Activated CD8-positive, alpha-beta memory T cell treated with anti-CD3 and anti-CD28 coated beads, Interleukin-2, amount 50 U/mL, for 24 hours (primary cell): Measurements from ENCODE around the gene AP1S3.
"Not testable (repeated sequence)": the region's sequence is repeated elsewhere in the genome, so short reads cannot be mapped to it uniquely, and the experiment has no call there.

ENCODE experiments used
- DNase-seq: peaks from one replicate; pipeline ENCODE4 v3.0.0-alpha.2; 2020; ENCODE audit errors: extremely low read depth

The AP1S3 gene

DNA sequence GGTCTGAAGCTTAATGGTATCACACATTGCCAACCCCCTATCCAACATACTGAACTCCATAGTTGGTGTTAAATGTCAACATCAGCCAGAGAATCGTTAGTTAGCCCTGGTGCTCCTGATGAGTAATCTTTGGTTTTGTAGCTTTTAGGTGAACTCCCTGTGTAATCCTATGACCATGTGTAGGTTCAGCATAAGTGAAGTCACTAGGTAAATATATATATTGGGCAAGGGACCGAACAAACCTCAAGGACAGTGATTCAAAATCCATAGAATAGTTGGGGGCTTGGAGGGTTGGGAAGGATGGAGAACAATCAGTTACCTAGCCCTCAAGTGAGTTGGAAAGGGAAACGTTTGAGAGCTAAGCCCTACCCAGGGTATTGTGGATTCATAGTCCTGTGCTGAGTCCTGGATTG lies 16.0 kb upstream of the AP1S3 start:
- DNase-seq, result no peak

DNA sequence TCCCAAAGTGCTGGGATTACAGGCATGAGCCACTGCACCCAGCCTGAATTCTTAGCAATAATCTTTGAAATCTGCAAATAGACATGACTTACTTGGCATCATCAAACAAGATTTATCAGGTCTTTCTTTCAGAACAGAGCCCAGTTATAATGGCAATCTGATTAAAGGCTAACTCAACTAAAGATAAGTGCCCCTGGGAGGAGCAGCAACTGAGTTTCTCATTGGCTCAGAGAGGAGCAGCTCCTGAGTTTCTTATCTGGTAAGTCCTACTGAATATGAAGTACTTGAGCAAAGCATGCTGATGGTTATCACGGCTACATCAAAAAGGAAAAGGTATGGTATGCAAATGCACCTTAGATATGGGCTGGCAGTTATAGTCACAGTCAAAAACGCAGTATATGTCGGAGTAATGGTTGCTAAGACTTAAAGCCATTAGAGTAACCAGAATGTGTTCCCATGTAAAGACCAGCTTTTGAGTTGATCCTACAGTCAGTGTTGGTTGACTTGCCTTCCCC lies 15.0 kb upstream of the AP1S3 start:
- DNase-seq, result no peak

DNA sequence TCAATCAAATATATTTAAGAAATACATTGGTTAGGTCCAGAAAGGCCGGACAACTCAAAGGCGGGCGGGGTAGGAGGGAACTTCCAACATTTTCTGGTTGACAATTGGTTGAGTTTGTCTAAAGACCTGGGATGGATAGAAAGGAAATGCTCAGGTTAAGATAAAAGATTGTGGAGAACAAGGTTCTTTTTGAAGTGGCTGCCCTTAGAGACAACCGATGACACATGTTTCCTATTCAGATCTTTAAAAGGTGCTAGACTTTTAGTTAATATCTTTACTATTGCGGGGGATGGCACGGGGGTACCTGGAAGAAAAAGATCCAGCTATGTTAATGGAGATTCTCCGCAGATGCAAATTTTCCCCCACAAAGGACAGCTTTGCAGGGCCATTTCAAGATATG lies 10.0 kb upstream of the AP1S3 start:
- no peak for DNase-seq

DNA sequence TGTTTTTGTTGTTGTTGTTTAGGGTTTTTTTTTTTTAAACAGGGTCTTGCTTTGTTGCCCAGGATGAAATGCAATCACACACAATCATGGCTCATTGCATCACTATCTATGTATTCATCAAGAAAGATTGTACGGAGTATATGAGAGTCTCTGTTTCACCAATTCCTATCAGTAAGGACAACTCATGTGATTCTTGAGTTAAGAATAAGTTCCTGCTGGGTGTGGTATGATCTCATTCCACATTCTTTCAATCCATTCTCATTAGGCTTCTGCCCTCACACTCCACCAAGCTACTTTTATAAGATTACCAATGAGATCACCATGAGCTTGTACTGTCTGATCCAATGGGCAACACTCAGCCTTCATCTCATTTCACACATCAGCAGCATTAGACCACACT lies 9.1 kb upstream of the AP1S3 start:
- no peak for DNase-seq

DNA sequence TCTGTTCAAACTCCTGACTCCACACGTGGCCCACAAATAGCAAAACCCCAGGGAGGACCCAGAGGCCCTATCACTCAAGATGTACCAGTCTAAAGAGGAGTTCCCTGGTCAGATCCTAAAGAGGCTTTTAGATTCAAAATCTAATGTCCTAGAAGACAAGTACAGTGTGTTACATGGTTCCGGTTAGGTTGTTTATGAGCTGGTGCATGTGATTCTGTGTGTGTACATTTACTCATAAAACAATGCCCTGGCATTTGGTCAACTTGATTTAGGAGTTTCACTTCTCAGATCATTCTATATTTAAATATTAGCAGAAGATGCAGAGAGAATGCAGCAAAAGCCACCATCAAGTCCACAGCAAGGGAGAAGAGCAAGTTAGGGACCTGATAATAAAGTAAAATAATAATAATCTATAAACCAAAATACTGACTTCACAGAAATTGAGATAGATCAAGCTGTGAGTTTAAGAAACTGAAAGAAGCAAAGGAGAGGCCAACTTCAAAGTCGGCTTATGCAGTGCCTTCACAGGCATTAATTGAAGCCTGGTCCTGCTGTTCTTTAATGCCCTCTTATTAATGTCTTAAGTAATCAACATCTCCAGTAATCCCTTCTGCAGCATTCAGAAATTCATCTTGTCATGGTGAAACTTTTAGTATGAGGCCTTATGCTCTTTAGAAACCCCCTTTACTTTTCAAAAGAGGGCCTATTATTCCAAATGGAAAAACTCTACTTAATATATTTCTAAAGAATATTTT lies 4.2 kb upstream of the AP1S3 start:
- no peak for DNase-seq

DNA sequence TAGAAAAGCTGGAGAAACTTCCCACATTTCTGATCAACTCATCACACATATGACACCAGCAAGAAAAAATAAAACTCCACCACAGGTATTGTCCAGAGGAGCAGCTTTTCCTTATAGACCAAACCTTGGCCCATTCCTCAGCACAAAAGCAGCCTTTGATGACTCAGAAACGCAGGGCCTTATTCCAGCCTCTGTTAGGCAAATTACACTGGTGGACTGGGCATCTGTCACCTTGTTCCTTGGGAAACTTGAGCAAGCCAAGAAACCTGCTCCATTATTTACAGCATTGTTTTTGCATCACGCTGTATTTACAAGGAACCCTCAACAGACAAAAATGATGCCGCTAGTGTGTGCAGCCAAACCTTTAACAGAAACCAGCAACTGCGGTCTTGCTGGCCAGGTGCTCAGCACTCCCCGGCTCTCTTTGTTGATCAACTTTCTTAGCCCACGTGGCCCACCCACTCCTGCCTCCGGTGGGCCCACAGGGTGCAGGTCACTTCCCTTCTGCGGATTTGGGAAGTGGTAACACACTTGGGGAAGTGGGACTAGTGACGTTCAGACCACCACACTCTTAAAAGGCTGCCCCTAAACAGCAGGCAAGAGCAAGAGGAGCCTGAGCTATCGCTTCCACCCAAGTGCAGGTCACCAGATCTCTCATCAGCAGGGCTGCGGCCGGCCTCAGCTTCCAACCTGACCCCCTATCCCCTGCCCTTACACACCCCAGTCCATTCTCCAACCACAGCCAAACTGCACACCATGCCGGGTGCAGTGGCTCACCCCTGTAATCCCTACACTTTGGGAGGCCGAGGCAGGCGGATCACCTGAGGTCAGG lies 1.5 kb downstream of the AP1S3 start:
- no peak for DNase-seq

DNA sequence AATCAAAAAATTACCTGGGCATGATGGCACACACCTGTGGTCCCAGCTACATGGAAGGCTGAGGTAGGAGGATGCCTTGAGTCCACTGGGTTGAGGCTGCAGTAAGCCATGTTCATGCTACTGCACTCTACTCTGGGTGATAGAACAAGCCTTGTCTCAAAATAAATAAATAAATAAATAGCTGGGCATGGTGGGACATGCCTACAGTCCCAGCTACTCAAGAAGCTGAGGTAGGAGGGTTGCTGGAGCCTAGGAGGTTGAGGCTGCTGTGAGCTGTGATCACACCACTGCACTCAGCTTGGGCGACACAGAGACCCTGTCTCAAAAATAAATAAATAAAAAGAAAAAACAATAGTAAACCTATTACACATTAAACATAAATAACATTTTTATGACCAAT lies 3.0 kb downstream of the AP1S3 start:
- DNase-seq, result no peak

DNA sequence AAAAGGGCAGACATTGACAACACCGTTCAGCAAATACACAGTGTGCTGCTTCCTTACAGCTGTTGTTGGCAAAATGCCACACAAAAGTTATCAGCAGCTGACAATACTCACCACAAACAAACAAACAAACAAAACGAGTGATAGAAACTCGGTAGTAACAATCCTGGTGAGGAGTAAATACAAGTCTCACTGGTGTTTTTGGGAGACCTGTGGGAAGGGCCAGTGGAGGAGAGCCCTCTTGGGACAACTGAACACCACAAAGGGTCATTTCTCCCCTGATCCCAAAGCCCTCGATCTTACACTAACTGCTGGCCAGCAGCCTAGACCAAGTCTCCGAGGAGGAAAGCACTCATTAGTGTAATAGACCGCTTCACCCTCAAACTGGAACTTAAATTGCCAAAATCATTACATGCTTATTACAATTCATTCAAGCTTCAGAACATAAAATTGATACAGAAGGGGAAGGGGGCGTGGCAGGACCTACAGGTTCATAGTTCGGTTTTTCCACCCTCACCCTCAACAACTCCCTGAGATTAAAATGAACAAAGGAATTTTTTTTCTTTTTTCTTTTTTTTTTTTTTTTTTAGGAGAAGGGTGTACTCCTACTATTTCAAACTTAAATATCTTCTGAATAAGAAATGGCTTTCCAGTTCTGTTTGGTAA lies 5.0 kb downstream of the AP1S3 start:
- no peak for DNase-seq

DNA sequence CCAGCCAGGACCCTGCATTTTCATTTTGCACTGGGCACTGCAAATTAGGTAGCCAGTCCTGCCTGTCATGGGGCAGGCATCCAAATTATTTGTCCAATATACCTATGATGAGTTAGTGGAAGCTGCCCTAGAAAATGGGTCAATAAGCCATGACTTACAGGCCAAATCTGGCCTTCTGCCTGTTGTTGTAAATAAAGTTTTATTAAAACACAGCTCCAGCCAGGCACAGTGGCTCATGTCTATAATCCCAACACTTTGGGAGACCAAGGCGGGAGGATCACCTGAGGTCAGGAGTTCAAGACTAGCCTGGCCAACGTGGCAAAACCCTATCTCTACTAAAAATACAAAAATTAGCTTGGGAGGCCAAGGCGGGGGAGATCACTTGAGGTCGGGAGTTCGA lies 8.3 kb downstream of the AP1S3 start:
- no peak for DNase-seq

DNA sequence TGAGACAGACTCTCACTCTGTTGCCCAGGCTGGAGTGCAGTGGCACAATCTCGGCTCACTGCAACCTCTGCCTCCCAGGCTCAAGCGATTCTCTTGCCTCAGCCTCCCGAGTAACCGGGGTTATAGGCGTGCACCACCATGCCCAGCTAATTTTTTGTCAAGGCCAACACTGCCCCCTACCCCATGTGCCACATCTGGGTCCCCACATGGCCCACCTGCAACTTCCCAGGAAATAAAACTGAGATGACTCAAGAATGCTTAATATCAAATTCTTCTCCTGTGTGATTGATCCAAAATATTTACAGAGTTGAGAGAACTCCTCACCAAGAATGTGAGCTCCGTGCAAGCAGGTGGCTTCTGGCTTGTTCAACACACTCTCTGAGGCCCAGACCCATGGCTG lies 9.1 kb downstream of the AP1S3 start:
- no peak for DNase-seq

DNA sequence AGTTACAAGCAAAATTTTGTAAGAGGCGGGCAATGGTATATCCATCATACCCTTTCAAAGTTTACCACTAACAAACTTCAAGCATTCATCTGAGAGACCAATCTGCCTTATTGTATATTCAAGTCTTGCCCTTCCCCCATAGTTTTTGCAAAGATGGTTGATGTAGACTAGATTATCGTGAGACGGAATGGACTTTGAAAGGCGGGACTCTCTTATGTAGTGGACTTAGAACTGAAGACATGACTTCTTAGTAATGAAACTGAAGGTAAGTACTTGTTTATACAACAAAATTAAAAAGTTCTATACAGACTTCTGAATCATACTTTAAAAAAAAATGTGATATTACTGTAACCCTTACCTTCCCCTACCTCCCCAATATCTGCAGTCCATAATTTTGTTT lies 10.4 kb downstream of the AP1S3 start:
- DNase-seq, result no peak

DNA sequence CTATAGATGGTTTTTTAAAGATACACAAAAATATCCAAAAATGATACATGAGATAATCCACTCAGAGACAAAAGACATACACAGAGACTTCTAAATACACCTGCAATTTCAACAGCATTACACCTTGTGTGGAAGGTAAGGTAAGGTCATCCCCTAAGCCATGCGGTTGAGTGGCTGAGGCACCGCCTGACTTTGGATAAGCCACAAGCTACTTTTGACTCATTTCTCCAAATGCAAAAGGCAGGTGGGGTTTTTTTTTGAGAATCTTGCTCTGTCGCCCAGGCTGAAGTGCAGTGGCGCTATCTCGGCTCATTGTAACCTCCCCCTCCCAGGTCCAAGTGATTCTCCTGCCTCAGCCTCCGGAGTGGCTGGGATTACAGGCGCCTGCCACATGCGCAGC lies 13.1 kb downstream of the AP1S3 start:
- no peak for DNase-seq

DNA sequence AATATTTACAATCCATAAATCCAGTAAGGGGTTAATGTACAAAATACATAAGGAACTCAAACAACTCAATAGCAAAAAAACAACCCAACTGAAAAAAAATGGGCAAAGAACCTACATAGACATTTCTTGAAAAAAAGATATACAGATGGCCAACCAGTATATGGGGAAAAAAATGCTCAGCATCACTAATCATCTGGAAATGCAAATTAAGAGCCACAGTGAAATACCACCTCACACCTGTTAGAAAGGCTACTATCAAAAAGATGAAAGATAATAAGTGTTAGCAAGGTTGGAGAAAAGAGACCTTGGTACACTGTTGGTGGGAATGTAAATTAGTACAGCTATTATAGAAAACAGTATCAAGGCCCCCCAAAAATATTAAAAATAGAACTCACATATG lies 14.6 kb downstream of the AP1S3 start:
- DNase-seq, result no peak

DNA sequence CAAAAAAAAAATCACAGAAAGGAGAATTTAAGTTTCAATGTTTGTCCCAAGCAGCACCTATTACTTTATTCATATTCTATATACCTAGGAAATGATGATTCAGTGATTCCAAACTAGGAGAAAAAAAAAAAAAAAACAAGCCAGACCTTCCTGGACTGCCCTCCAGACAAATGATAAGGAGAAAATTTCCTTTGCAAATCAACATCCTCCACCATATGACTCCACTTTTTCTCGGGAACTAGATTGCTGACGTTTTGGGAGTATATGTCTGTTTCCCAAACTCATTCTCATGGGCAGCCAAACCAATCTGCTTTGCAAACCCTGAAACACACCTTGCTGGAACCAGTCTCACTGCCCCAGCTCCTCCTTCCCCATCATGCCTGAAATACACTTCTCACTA lies 16.8 kb downstream of the AP1S3 start:
- no peak for DNase-seq

DNA sequence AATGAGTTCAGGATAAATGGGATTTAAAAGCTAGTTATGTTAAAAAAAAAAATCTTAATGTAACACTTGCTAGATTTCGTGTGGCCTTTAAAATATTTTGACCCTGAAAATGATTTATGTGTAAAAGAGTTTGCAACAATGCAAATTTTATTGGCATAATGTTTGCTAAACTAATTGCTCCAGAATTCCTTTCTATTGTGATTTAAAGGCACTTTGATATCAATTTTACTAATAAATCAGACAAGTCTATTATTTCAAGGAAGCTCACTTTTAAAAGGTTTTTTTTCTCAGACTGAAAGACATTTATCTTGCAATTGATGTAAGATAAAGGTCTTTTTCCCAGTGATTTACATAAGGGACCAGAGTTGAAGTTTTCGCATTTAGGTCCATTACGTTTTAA lies 17.5 kb downstream of the AP1S3 start:
- DNase-seq, result no peak

DNA sequence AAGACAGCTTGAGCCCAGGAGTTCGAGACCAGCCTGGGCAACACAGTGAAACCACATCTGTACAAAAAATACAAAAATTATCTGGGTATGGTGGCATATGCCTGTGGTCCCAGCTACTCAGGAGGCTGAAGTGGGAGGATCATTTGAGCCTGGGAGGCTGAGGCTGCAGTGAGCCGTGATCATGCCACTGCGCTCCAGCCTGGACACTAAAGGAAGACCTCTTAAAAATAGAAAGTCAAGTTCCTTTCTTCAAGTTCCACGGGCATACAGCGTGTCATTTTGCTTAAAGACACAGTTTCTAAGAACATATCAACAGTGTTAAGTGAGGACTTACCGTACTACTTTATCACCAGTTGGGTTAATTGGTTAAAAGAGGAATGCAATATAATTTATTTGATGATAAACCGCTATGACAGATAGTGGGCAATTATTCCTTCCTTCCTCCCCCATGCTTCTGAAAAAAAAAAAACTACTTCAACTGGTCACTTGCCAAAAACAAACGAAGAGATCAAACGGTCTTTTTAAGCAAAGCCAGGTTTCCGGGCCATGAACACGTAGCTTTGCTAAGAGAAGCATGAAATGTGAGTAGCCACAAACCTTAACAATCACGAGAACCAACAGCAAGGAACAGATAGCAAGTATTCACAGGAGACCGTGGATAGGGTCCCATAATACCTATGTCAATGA lies 21.4 kb downstream of the AP1S3 start:
- no peak for DNase-seq

DNA sequence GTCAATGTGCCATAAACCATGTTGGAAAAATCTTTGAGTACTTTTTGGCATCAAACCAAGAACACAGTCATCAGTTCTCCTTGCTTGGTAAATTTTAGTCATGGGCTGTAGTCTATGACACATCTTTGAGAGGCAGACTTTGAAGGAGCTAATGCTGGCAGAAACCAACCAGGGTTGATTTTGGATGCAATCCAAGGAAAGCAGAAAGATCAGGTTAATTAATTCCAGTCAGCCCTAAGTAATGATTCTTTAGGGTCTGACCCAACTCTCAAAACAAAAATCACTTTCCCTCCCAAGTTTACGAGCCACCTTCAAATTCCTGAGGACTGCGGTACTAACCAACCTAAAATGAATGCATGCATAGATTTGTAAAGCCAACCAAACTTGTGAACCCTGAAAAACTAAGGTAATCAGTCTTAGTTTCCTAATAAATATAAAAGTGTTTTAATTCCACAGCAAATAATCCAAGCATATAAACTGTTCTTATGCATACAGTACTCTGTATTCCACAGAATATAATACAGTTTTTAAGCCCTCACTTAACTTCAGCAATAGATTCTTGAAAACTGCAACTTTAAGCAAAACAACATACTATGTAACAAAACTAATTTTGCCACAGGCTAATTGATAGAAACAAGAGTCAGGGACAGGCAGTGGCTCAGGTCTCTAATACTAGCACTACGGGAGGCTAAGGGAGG lies 22.0 kb downstream of the AP1S3 start:
- no peak for DNase-seq

DNA sequence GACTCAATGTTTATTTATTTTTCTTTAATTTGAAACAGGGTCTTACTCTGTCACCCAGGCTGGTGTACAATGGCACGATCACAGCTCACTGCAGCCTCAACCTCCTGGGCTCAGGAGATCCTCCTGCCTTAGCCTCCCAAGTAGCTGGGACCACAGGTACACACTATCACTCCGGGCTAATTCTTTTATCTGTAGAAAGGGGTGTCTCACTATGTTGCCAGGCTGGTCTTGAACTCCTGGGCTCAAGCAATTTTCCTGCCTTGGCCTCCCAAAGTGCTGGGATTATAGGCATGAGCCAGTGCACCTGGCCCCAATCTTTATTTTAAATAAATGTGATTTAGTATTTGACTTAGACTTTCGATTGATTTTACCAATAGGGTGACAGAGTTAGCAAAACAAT lies 22.6 kb downstream of the AP1S3 start:
- DNase-seq, result not testable (repeated sequence)

DNA sequence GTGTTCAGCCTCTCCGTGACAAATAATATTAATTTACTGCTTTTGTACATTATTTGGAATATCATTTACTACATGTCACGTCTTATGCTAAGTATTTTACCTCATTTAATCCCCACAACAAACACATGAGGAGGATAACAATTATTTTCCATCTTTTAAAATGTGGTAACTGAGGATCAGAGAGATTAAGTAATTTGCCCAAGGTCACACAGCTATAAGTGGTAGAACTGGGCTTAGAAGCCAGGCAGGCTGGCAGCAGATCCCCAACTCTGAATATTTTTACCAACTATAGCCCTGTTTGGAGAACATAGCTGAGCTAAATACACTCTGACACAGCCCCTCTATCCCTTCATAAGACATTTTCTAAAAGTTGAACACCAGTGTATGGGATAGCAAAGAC lies 24.1 kb downstream of the AP1S3 start:
- no peak for DNase-seq

DNA sequence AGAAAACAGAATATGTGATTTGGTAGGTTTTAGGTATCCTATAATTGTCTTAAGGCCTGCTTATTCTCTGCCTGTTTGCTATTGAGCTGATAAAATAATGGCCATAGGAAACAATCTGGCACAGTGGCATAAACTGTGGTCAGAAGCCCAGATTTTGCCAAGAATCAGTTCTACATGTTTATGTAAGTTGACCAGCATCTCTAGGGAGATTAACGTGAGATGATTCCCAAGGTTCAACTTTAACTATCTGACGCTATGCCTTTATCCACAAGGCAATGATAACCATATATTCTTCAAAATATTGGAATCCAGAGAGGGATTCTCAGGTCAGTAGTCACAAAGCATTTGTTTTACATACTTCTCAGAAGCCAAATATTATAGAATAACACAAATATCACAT lies 25.6 kb downstream of the AP1S3 start:
- DNase-seq, result no peak

DNA sequence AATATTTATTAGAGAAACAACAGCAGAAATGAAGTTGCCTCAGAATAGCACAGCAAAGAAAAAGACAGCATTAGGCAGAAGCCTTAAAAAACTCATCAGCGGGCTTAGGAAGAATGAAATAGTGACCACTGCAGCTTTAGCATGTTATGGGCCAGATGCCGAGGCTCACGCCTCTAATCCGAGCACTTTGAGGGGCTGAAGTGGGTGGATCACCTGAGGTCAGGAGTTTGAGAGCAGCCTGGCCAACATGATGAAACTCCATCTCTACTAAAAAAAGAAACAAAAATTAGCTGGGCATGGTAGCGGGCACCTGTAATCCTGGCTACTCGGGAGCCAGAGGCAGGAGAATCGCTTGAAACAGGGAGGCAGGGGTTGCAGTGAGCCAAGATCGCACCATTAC lies 32.4 kb downstream of the AP1S3 start:
- DNase-seq, result no peak
